AG10803 (cell line): ENCODE data around the gene KRT37.
"Not testable (repeated sequence)": the region's sequence is repeated elsewhere in the genome, so short reads cannot be mapped to it uniquely, and the experiment has no call there.

ENCODE experiments used
- DNase-seq: peaks from one replicate; pipeline ENCODE4 v3.0.0; 2010; ENCODE audit warnings: low read depth
- H3K4me3 ChIP-seq: 2 replicates; pipeline ENCODE4 v1.5.1; 2011; ENCODE audit warnings: mild to moderate bottlenecking, low read length, control low read depth
- CTCF ChIP-seq: conservative IDR thresholded peaks from 2 replicates; pipeline ENCODE4 v1.5.1; 2011; ENCODE audit warnings: mild to moderate bottlenecking, low read length, control low read depth, inconsistent platforms

Gene KRT37

GRCh38 chr17:41396996-41397660, 27.3 kb downstream of the KRT37 start, which contains the start of gene KRT31:
Gene KRT31 (minus strand): TSS chr17:41397608. CDS start chr17:41397539, 69 bp downstream.
- TF ChIP-seq CTCF: no peak
- DNase-seq: no peak
- H3K4me3 ChIP-seq: no peak within 1 kb of the TSS

GRCh38 chr17:41396340-41396739, 28.0 kb downstream of the KRT37 start:
- TF ChIP-seq CTCF: no peak
- H3K4me3 ChIP-seq: no peak overlapping the region
- no peak for DNase-seq

DNA sequence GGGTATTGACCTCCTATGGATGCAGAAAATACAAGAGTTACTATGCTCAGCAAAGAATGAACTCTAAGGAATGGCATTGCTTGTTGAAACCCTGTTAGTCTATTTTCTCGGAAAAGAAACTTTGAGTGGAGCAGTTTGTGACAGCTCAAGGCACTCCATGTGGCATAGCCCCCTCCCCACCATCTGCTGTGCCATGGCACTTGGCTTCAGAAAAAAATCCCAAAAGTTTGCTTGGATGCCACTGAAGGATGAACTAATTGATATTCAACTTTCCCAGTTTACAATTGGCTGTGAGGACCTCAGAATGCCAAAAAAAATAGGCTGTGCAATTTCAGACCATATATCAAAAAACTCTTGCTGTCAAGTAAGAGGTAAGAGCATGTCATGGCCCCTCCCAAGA, 28.8 kb downstream of the KRT37 start:
- no peak for TF ChIP-seq CTCF
- no peak for DNase-seq
- no peak overlapping the region for H3K4me3 ChIP-seq

- not testable (repeated sequence) for DNase-seq, H3K4me3 ChIP-seq
These were observed 29.3 kb downstream of the KRT37 start for GRCh38 chr17:41395044-41395443.

DNA sequence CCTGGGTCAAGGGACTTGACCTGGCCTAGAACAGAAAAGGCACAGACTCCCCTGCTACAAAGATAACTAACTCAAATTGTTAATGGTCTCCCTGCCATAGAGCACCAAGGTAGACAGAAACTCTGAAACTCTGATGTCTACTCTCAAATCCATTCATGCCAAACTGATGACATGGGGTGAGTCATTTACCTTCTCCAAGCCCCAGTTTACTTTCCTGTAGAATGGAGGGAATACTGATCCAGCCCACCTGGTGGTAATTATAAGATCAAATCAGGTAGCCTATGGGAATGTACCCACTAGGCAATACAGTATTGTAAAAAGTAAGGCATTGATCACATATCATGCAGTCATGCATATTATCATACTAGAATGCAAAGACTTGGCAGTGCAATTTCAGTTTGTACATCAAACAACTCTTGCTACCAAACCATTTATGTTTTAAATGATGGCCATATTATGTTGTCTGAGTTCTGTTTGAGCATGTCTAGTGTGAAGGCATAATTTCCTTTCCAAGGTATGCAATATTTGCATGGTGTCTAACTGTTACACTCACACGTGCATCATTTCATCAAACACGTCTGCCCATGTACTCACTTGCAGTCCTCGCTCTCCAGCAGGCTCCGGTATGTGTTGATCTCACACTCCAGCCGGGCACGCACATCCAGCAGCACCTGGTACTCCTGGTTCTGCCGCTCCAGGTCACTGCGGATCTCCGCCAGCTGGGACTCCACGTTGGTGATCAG, 30.0 kb downstream of the KRT37 start:
- no peak for DNase-seq
- no peak for TF ChIP-seq CTCF
- H3K4me3 ChIP-seq: no peak overlapping the region

DNA sequence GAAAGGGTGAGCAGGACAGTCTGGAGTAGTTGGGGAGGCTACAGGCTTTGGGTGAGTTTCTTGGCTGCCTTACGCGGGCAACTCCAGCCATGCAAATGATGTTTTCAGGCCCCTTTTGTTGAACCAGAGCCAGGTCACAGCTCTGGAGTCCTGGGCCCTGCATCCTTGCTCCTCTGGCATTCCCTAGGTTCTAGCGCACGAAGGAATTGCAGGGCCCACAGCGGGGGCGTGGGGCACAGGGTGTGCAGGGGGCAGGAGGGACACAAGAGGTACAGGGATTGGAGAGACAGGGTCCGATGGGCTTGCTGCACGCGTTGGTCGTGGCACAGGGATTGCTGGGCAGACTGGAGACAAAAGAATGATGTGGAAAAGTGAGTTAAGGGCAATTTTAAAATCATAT, 30.6 kb downstream of the KRT37 start:
- H3K4me3 ChIP-seq: no peak overlapping the region
- TF ChIP-seq CTCF: no peak

GRCh38 chr17:41393294-41393693, 31.1 kb downstream of the KRT37 start:
- TF ChIP-seq CTCF: no peak
- no peak overlapping the region for H3K4me3 ChIP-seq
- DNase-seq: no peak

More for the DNA sequence above, 30.6 kb downstream of the KRT37 start:
- DNase-seq: no peak
